Tongue (tissue), 2 donors: ENCODE results near the gene RSRC1. TPM values are rescaled to one million over a fixed set of nuclear protein-coding genes. Genes with fewer than 3 reads are reported as not detected.
"Not testable (repeated sequence)": the region's sequence is repeated elsewhere in the genome, so short reads cannot be mapped to it uniquely, and the experiment has no call there.

Experiments
- DNase-seq: peaks from one replicate; pipeline ENCODE4 v3.0.0-alpha.2; 2015
- total RNA-seq: library from RNA; depleted of rRNA; stranded (reverse); fragments of >200 nt; gene quantifications from one replicate; pipeline ENCODE4 v1.2.3, GENCODE V29; 2014

RSRC1 gene
- 62.7 TPM for total RNA-seq

- DNase-seq = peak; percentile 95
Observed at GRCh38 chr3:158109804-158110657, at the start of gene RSRC1. Gene RSRC1, plus strand, starts transcription at chr3:158110089. Its CDS starts 12,016 bp downstream, at chr3:158122105.

- not testable (repeated sequence) for DNase-seq
Observed at GRCh38 chr3:158065574-158065973, 44.3 kb upstream of the RSRC1 start.

GRCh38 chr3:158072790-158073189 is 37.1 kb upstream of the RSRC1 start:
- no peak for DNase-seq

- DNase-seq = no peak
Observed at GRCh38 chr3:158074591-158074990, 35.3 kb upstream of the RSRC1 start.

- no peak for DNase-seq
Observed at GRCh38 chr3:158079599-158079998, 30.3 kb upstream of the RSRC1 start.

- DNase-seq = no peak
Observed at GRCh38 chr3:158084651-158085050, 25.2 kb upstream of the RSRC1 start.

GRCh38 chr3:158085358-158085757 is 24.5 kb upstream of the RSRC1 start:
- peak; percentile 16 for DNase-seq

GRCh38 chr3:158085931-158086330 is 24.0 kb upstream of the RSRC1 start:
- DNase-seq = no peak

GRCh38 chr3:158086361-158086760 is 23.5 kb upstream of the RSRC1 start:
- no peak for DNase-seq

- DNase-seq = no peak
Observed at GRCh38 chr3:158086776-158087175, 23.1 kb upstream of the RSRC1 start.

- DNase-seq = no peak
Observed at GRCh38 chr3:158091531-158091930, 18.4 kb upstream of the RSRC1 start.

- DNase-seq = no peak
Observed at GRCh38 chr3:158093526-158093925, 16.4 kb upstream of the RSRC1 start.

- no peak for DNase-seq
Observed at GRCh38 chr3:158094235-158095110, 15.4 kb upstream of the RSRC1 start.

GRCh38 chr3:158095111-158095813 is 14.6 kb upstream of the RSRC1 start:
- peak; percentile 37 for DNase-seq

GRCh38 chr3:158095814-158096704 is 13.8 kb upstream of the RSRC1 start:
- peak; percentile 45 for DNase-seq

- DNase-seq = peak; percentile 26
Observed at GRCh38 chr3:158097081-158097592, 12.8 kb upstream of the RSRC1 start.

- DNase-seq = peak; percentile 79
Observed at GRCh38 chr3:158097593-158098308, 12.1 kb upstream of the RSRC1 start.

- no peak for DNase-seq
Observed at GRCh38 chr3:158098309-158098639, 11.6 kb upstream of the RSRC1 start.

GRCh38 chr3:158098834-158099424 is 11.0 kb upstream of the RSRC1 start:
- DNase-seq = no peak

GRCh38 chr3:158100681-158101080 is 9.2 kb upstream of the RSRC1 start:
- DNase-seq = no peak
